HEK293T (cell line): Measurements from ENCODE around the gene TNFAIP8.

Experiments
- BHLHE40 ChIP-seq: fragments of 450-650 bp; IDR thresholded peaks from 2 replicates; pipeline ENCODE4 v1.6.1; 2016; ENCODE audit warnings: mild to moderate bottlenecking, moderate library complexity, borderline replicate concordance
- ELF4 ChIP-seq: fragments of 450-650 bp; IDR thresholded peaks from 2 replicates; pipeline ENCODE4 v1.6.1; 2017; ENCODE audit warnings: antibody characterized with exemption
- FOXA1 ChIP-seq: fragments of 450-650 bp; IDR thresholded peaks from 2 replicates; pipeline ENCODE4 v1.6.1; 2016; ENCODE audit warnings: mild to moderate bottlenecking
- FOXM1 ChIP-seq: fragments of 450-650 bp; IDR thresholded peaks from 2 replicates; pipeline ENCODE4 v1.6.1; 2017; ENCODE audit warnings: mild to moderate bottlenecking, borderline replicate concordance
- NFRKB ChIP-seq: fragments of 450-650 bp; IDR thresholded peaks from 2 replicates; pipeline ENCODE4 v1.6.1; 2016; ENCODE audit warnings: mild to moderate bottlenecking, moderate library complexity
- PKNOX1 ChIP-seq: fragments of 450-650 bp; IDR thresholded peaks from 2 replicates; pipeline ENCODE4 v1.6.1; 2016
- SP1 ChIP-seq: fragments of 450-650 bp; IDR thresholded peaks from 2 replicates; pipeline ENCODE4 v1.6.1; 2017
- SUZ12 ChIP-seq: fragments of 450-650 bp; IDR thresholded peaks from 2 replicates; pipeline ENCODE4 v1.6.1; 2016; ENCODE audit warnings: mild to moderate bottlenecking

GRCh38 chr5:119435436-119436132, 79.8 kb downstream of the TNFAIP8 start:
- TF ChIP-seq NFRKB (no peak), SP1 (no peak), FOXA1 (no peak), SUZ12 (no peak), FOXM1 (no peak), PKNOX1 (no peak), BHLHE40 (no peak), ELF4 (no peak)
